Esophagus squamous epithelium (tissue), 4 donors: ENCODE results near the gene TOP2A.

Experiments used
- CTCF ChIP-seq, 6 experiments: fragments of 450-650 bp in 4 of 6; fragments of 200-600 bp in 2 of 6; sonication (generic) in 2 of 6; IDR thresholded peaks; one replicate each; pipeline ENCODE4 v1.5.1; 2016 to 2019; ENCODE audit warnings: antibody characterized with exemption in 6 of 6, mild to moderate bottlenecking in 4 of 6, moderate library complexity in 4 of 6
- POLR2A ChIP-seq, 4 donors: fragments of 450-650 bp; IDR thresholded peaks; one replicate each; pipeline ENCODE4 v1.6.1; 2017; ENCODE audit warnings: antibody characterized with exemption in 4 of 4, mild to moderate bottlenecking in 4 of 4, moderate library complexity in 3 of 4

GRCh38 chr17:40382251-40382650, 35.4 kb downstream of the TOP2A start:
- TF ChIP-seq CTCF (IDR thresholded peaks at IDR 0.05) (no peak), POLR2A (IDR thresholded peaks at IDR 0.05) (no peak)
